K562 (cell line): Measurements from ENCODE around the gene CPLANE2. TPM values are rescaled to one million over a fixed set of nuclear protein-coding genes. Genes with fewer than 3 reads are reported as not detected.

Experiments used
- ATAC-seq: fragments of 200-7000 bp; cut with Tn5 transposase; 3 replicates; pipeline ENCODE4 v1.9.1; 2020; ENCODE audit warnings: moderate library complexity
- BruUV-seq: library from RNA; stranded (reverse); fragments of 400-500 nt; replicated peaks from 2 replicates; lab custom pipeline; 2021; lab: Mats Ljungman, UMichigan
- CTCF ChIA-PET: fragments of 300-600 bp; formaldehyde crosslinking; extraction: SDS; loops from one replicate; lab custom pipeline; 2021; ENCODE audit warnings: low intra/inter-chr PET ratio; lab: Yijun Ruan, JAX
- POLR2A ChIA-PET: fragments of 300-600, 350-650 bp; sonication (Branson Sonifier 250); formaldehyde crosslinking; extraction: SDS; loops from one replicate; lab custom pipeline; 2021; ENCODE audit warnings: antibody characterized with exemption, inconsistent platforms; lab: Yijun Ruan, JAX
- DNase-seq, 4 experiments: peaks; one replicate each; pipeline versions ENCODE4 v3.0.0 to v3.0.0-alpha.2; 2011 to 2018; ENCODE audit warnings: low spot score in 3 of 4, mixed read lengths in 3 of 4; ENCODE audit errors: extremely low read depth in 1 of 4
- FAIRE-seq: peaks from 2 replicates; lab custom pipeline; 2011; peaks lifted over from hg19 to GRCh38; lab: Jason Lieb, UNC
- H2AFZ ChIP-seq: 2 replicates; pipeline ENCODE4 v1.6.0; 2011; ENCODE audit warnings: low read depth, low read length, control low read depth, inconsistent platforms
- H3K27ac ChIP-seq: fragments of 200-600 bp; 3 replicates; pipeline ENCODE4 v1.8.0; 2011; ENCODE audit warnings: low read depth, mild to moderate bottlenecking, control low read depth, inconsistent platforms, low read length, moderate library complexity, mixed read lengths; ENCODE audit errors: extremely low read depth
- H3K27me3 ChIP-seq, 2 experiments: fragments of 300-600 bp in 1 of 2; 2 replicates in 1 of 2; 3 replicates in 1 of 2; pipeline versions ENCODE4 v1.6.0 to v1.8.0; 2011; ENCODE audit warnings: inconsistent platforms in 2 of 2, low read length in 2 of 2, mild to moderate bottlenecking in 1 of 2, mixed read lengths in 1 of 2, moderate library complexity in 1 of 2; ENCODE audit not compliant: control insufficient read depth in 2 of 2, insufficient read depth in 2 of 2
- H3K36me3 ChIP-seq: fragments of 300-600 bp; 3 replicates; pipeline ENCODE4 v1.8.0; 2011; ENCODE audit warnings: mild to moderate bottlenecking, low read length, inconsistent platforms; ENCODE audit not compliant: control insufficient read depth, insufficient read depth
- H3K4me1 ChIP-seq, 2 experiments: fragments of 200-600 bp in 1 of 2; replicated peaks in 1 of 2; 2 replicates in 1 of 2; 3 replicates in 1 of 2; pipeline versions ENCODE4 v1.5.1 to v1.8.0; 2011; ENCODE audit warnings: inconsistent platforms in 2 of 2, low read length in 2 of 2, mild to moderate bottlenecking in 1 of 2, mixed read lengths in 1 of 2, moderate library complexity in 1 of 2; ENCODE audit not compliant: control insufficient read depth in 2 of 2, insufficient read depth in 2 of 2
- H3K4me2 ChIP-seq: 2 replicates; pipeline ENCODE4 v1.6.1; 2011; ENCODE audit warnings: low read length, control low read depth, inconsistent platforms, mixed read lengths; ENCODE audit not compliant: insufficient read depth
- H3K4me3 ChIP-seq: fragments of 200-600 bp; sonication (generic), shearing (Covaris generic); 2 replicates; pipeline ENCODE4 v1.5.1; 2016; ENCODE audit warnings: control low read depth, inconsistent platforms
- H3K79me2 ChIP-seq: fragments of 200-600 bp; 3 replicates; pipeline ENCODE4 v1.8.0; 2011; ENCODE audit warnings: low read length, inconsistent platforms; ENCODE audit not compliant: control insufficient read depth, insufficient read depth
- H3K9ac ChIP-seq, 2 experiments: 2 replicates each; pipeline versions ENCODE4 v1.6.0 to v1.6.1; 2011; ENCODE audit warnings: low read depth in 2 of 2, low read length in 2 of 2, control low read depth in 1 of 2, inconsistent platforms in 1 of 2, mild to moderate bottlenecking in 1 of 2, mixed read lengths in 1 of 2; ENCODE audit not compliant: insufficient read depth in 1 of 2
- H3K9me1 ChIP-seq: one replicate; pipeline ENCODE4 v1.6.0; 2011; ENCODE audit warnings: inconsistent platforms, mild to moderate bottlenecking, low read length, moderate library complexity; ENCODE audit not compliant: control insufficient read depth, insufficient read depth
- H3K9me3 ChIP-seq: replicated peaks from 2 replicates; pipeline ENCODE4 v1.5.1; 2011; ENCODE audit warnings: low read depth, low read length, inconsistent platforms; ENCODE audit not compliant: control insufficient read depth, insufficient read depth
- H4K20me1 ChIP-seq: replicated peaks from 2 replicates; pipeline ENCODE4 v1.6.1; 2011; ENCODE audit warnings: low read length, inconsistent platforms, mixed read lengths; ENCODE audit not compliant: control insufficient read depth, insufficient read depth
- ETS2 ChIP-seq: IDR thresholded peaks from 2 replicates; pipeline ENCODE4 v1.6.1; 2016; ENCODE audit warnings: borderline replicate concordance, missing genetic modification characterization, mild to moderate bottlenecking, moderate library complexity, missing compliant biosample characterization; ENCODE audit not compliant: poor library complexity, severe bottlenecking
- NBN ChIP-seq: fragments of 450-650 bp; IDR thresholded peaks from 2 replicates; pipeline ENCODE4 v1.6.1; 2016; ENCODE audit warnings: low read depth, mild to moderate bottlenecking
- POLR2AphosphoS2 ChIP-seq: IDR thresholded peaks from 2 replicates; pipeline ENCODE4 v1.6.1; 2012; ENCODE audit warnings: low read length, improper control_type of control experiment
- RHOXF2B ChIP-seq: fragments of 250-450 bp; sonication (Bioruptor Pico); conservative IDR thresholded peaks from 2 replicates; pipeline ENCODE4 v1.5.1; 2021
- WGBS: fragments of 100-300 bp; shearing (Covaris generic); methylation state at CpG from one replicate; pipeline ENCODE4 v1.1.6; 2016; ENCODE audit warnings: low coverage, mixed read lengths; ENCODE audit not compliant: insufficient coverage; ENCODE audit errors: missing lambda C conversion rate; 5-methylcytosine and 5-hydroxymethylcytosine counted together
- in situ Hi-C: fragments of 300-500 bp; cut with MboI; formaldehyde crosslinking; loops from 4 replicates; pipeline ENCODE4 v1.15.0; 2018; ENCODE audit warnings: inconsistent platforms, mixed read lengths
- intact Hi-C: fragments of 100-400 bp; cut with micrococcal nuclease; formaldehyde crosslinking; loops from 2 replicates; pipeline ENCODE4 v1.14.2; 2022
- polyA plus RNA-seq, 8 experiments: library from polyadenylated mRNA; depleted of rRNA in 4 of 8; stranded (reverse) in 5 of 8; unstranded in 3 of 8; fragments of >200 nt; fragmentation: Nextera tagmentation in 2 of 8; fragmentation: Illumina TruSeq in 1 of 8; extraction: Ambion mirVana in 2 of 8; extraction: Trizol in 1 of 8; gene quantifications; 2 replicates each; pipeline versions ENCODE4 v1.2.1 to v1.2.3, GENCODE V29; 2011 to 2014; ENCODE audit warnings: inconsistent platforms in 1 of 8, missing spikeins in 1 of 8
- total RNA-seq, 7 experiments: library from RNA; depleted of rRNA in 6 of 7; stranded (reverse); fragments of >200 nt in 6 of 7; fragmentation: Illumina TruSeq in 2 of 7; extraction: Trizol in 2 of 7; gene quantifications; 2 replicates each; pipeline versions ENCODE4 v1.2.1 to v1.2.3, GENCODE V29; 2011 to 2021; ENCODE audit warnings: low replicate concordance in 1 of 7
- TF ChIP-seq, protein P1 (sequence below), 2 experiments: fragments of 150-350 bp in 1 of 2; IDR thresholded peaks; 2 replicates each; pipeline ENCODE4 v1.6.1; 2012 to 2016; ENCODE audit warnings: low read depth in 2 of 2, low read length in 2 of 2, mild to moderate bottlenecking in 1 of 2, moderate library complexity in 1 of 2
- TF ChIP-seq, protein P2 (sequence below), 3 experiments: IDR thresholded peaks in 2 of 3; conservative IDR thresholded peaks in 1 of 3; 2 replicates each; pipeline ENCODE4 v1.5.1; 2011 to 2012; ENCODE audit warnings: low read length in 3 of 3, mild to moderate bottlenecking in 3 of 3, control low read depth in 2 of 3, improper control_type of control experiment in 1 of 3, inconsistent platforms in 1 of 3, low read depth in 1 of 3, mixed read lengths in 1 of 3, moderate library complexity in 1 of 3; ENCODE audit not compliant: insufficient read depth in 2 of 3
- TF ChIP-seq, protein P3 (sequence below): fragments of 250-450 bp; sonication (Bioruptor Pico); IDR thresholded peaks from 2 replicates; pipeline ENCODE4 v1.5.0; 2021
- TF ChIP-seq, protein P4 (sequence below): fragments of 450-650 bp; formaldehyde crosslinking; IDR thresholded peaks from 2 replicates; pipeline ENCODE4 v1.4.0; 2022; ENCODE audit warnings: mild to moderate bottlenecking, moderate library complexity

CPLANE2 gene
- total and polyA plus RNA-seq, 9 of the 15 experiments (the other 6 are each of a cell fraction or from before 2014, with no cell fraction given), result 0.17 to 20.9 (median 8.1) TPM

DNA sequence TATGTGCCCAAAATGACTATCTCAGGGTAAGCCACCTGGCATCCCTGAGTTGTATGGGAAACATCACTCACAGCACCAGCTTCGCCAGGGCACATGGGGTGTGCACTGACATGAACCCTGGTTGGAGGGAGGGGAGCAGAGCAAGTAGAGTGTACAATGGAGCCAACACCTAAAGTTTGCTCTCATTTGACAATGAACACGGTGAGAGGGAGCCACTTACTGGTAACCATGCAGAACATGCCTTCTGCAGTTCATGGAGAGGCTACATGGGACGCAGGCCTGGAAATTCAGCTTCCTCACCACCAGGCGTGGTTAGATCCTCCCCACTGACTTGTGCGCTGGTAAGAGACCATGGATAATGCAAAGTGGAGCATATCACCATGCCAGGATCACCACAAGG is 10.0 kb upstream of the CPLANE2 start:
- H3K4me3 ChIP-seq, result no peak overlapping the region
- WGBS, result 69% methylated on average over 5 of the region's 5 CpGs
- peaks cover 7% of the 10 kb centered on the region for H3K9me1 ChIP-seq
- ChIA-PET CTCF (interaction anchor here (0.6 to 0.7 kb wide), 2 partner anchors 42 to 117 kb away, joined by 3 to 6 read pairs; no protein-coding TSS in a partner anchor), POLR2A (interaction anchor here (0.6 to 2.6 kb wide), 6 partner anchors 11 to 369 kb away, joined by 3 to 7 read pairs (median 4); no protein-coding TSS in a partner anchor)
- in situ Hi-C loops, result no loop called here
- H3K4me2 ChIP-seq, result no peak overlapping the region
- no peak overlapping the region for H2AFZ ChIP-seq
- peak overlapping the region; percentile 83; the same call in 1 of the 3 replicates for H3K27ac ChIP-seq
- no peaks in the 10 kb centered on the region for H4K20me1 ChIP-seq
- intact Hi-C loops, result loop anchor here (5.0 kb wide), 1 partner anchor 105 kb away; the partner anchor contains the start of gene FBXO42
- no peak overlapping the region; a peak in 1 of 4 replicates for H3K9ac ChIP-seq
- no peaks in the 10 kb centered on the region for H3K27me3 ChIP-seq
- peaks cover 6% of the 10 kb centered on the region; the same call in 1 of the 3 replicates for H3K79me2 ChIP-seq
- H3K9me3 ChIP-seq, result no peaks in the 10 kb centered on the region
- ATAC-seq, result no peak
- FAIRE-seq, result no peak
- H3K4me1 ChIP-seq, result peaks cover 17 to 49% of the 10 kb centered on the region in 2 experiments
- BruUV-seq, result no TSS peak
- DNase-seq, result no peak
- peaks cover 46% of the 10 kb centered on the region for H3K36me3 ChIP-seq
- TF ChIP-seq NBN (no peak), RHOXF2B (CRISPR knock-in tag) (0 out of 2 replicates have a peak, but pooled peaks have one; percentile 41), ETS2 (no peak), POLR2AphosphoS2 (0 out of 2 replicates have a peak, but pooled peaks have one; percentile 42)
- TF ChIP-seq, protein P1, sequence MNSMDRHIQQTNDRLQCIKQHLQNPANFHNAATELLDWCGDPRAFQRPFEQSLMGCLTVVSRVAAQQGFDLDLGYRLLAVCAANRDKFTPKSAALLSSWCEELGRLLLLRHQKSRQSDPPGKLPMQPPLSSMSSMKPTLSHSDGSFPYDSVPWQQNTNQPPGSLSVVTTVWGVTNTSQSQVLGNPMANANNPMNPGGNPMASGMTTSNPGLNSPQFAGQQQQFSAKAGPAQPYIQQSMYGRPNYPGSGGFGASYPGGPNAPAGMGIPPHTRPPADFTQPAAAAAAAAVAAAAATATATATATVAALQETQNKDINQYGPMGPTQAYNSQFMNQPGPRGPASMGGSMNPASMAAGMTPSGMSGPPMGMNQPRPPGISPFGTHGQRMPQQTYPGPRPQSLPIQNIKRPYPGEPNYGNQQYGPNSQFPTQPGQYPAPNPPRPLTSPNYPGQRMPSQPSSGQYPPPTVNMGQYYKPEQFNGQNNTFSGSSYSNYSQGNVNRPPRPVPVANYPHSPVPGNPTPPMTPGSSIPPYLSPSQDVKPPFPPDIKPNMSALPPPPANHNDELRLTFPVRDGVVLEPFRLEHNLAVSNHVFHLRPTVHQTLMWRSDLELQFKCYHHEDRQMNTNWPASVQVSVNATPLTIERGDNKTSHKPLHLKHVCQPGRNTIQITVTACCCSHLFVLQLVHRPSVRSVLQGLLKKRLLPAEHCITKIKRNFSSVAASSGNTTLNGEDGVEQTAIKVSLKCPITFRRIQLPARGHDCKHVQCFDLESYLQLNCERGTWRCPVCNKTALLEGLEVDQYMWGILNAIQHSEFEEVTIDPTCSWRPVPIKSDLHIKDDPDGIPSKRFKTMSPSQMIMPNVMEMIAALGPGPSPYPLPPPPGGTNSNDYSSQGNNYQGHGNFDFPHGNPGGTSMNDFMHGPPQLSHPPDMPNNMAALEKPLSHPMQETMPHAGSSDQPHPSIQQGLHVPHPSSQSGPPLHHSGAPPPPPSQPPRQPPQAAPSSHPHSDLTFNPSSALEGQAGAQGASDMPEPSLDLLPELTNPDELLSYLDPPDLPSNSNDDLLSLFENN (IDR thresholded peaks at IDR 0.05; ENCODE audit: low read depth in 2 of 2, low read length in 2 of 2), result no peak
- TF ChIP-seq, protein P2, sequence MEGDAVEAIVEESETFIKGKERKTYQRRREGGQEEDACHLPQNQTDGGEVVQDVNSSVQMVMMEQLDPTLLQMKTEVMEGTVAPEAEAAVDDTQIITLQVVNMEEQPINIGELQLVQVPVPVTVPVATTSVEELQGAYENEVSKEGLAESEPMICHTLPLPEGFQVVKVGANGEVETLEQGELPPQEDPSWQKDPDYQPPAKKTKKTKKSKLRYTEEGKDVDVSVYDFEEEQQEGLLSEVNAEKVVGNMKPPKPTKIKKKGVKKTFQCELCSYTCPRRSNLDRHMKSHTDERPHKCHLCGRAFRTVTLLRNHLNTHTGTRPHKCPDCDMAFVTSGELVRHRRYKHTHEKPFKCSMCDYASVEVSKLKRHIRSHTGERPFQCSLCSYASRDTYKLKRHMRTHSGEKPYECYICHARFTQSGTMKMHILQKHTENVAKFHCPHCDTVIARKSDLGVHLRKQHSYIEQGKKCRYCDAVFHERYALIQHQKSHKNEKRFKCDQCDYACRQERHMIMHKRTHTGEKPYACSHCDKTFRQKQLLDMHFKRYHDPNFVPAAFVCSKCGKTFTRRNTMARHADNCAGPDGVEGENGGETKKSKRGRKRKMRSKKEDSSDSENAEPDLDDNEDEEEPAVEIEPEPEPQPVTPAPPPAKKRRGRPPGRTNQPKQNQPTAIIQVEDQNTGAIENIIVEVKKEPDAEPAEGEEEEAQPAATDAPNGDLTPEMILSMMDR (IDR thresholded peaks at IDR 0.05 in 2 of 3, conservative IDR thresholded peaks at IDR 0.05 in 1 of 3; ENCODE audit: insufficient read depth in 2 of 3, low read depth in 1 of 3, low read length in 3 of 3), result peak in 2 of 3 experiments; percentile 16 to 19; a peak in 1 of 6 replicates
- TF ChIP-seq, protein P3, sequence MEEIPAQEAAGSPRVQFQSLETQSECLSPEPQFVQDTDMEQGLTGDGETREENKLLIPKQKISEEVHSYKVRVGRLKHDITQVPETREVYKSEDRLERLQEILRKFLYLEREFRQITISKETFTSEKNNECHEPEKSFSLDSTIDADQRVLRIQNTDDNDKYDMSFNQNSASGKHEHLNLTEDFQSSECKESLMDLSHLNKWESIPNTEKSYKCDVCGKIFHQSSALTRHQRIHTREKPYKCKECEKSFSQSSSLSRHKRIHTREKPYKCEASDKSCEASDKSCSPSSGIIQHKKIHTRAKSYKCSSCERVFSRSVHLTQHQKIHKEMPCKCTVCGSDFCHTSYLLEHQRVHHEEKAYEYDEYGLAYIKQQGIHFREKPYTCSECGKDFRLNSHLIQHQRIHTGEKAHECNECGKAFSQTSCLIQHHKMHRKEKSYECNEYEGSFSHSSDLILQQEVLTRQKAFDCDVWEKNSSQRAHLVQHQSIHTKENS, result no peak
- TF ChIP-seq, protein P4, sequence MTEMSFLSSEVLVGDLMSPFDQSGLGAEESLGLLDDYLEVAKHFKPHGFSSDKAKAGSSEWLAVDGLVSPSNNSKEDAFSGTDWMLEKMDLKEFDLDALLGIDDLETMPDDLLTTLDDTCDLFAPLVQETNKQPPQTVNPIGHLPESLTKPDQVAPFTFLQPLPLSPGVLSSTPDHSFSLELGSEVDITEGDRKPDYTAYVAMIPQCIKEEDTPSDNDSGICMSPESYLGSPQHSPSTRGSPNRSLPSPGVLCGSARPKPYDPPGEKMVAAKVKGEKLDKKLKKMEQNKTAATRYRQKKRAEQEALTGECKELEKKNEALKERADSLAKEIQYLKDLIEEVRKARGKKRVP (CRISPR knock-in tag), result no peak
